ENCODE data around the gene CD2AP. TPM values are rescaled to one million over a fixed set of nuclear protein-coding genes. Genes with fewer than 3 reads are reported as not detected.

The CD2AP gene
- total and polyA plus RNA-seq, 3 donors from 2014 or later = 10.4 to 35.7 (median 33.5) TPM

DNA sequence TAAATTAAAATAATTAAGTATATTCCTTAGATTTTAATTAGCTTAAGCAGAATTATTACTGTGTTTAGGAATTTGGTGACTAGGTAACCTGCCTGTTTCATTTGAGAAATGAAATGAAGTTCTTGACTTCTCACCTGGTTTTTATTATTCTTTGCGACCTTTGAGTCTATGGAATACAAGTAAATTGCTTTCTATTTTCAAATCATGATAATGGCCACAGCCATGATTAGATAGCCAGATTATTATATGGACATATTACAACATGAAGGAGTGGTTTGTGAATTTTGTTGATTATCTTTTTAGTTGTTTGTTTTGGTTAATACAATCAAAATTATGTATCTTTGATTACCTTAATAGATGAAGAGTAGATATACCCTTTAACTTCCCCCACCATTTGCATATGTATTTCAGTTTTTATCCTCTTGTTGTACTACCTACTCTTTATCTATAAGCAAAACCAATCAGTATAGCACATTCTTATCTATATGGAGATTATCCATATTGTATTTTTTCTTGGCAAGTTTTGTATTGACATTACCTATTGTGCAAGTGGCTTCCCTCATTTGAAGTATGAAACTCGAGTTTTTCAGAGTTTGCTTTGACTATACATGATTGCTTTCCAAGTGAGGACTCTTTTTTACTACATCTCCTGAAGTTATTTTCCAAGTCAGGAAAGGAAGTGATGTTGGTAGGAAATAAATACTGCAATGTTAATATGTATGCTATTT is 47.9 kb downstream of the CD2AP start:
- H3K4me1 ChIP-seq = no peaks in the 10 kb centered on the region
- no peaks in the 10 kb centered on the region for H3K27me3 ChIP-seq
- no peaks in the 10 kb centered on the region for H3K36me3 ChIP-seq (ENCODE audit: low read depth, missing control alignments)
- H3K4me3 ChIP-seq = no peak overlapping the region
- intact Hi-C loops (cut with DNase I; ENCODE audit: low total_unique reads) = no loop called here
- no peak overlapping the region for H3K27ac ChIP-seq
- H3K9me3 ChIP-seq = no peaks in the 10 kb centered on the region
- DNase-seq = no peak
- WGBS, 2 donors = 79 to 85% methylated on average over 2 of the region's 2 CpGs
- TF ChIP-seq, protein P1, sequence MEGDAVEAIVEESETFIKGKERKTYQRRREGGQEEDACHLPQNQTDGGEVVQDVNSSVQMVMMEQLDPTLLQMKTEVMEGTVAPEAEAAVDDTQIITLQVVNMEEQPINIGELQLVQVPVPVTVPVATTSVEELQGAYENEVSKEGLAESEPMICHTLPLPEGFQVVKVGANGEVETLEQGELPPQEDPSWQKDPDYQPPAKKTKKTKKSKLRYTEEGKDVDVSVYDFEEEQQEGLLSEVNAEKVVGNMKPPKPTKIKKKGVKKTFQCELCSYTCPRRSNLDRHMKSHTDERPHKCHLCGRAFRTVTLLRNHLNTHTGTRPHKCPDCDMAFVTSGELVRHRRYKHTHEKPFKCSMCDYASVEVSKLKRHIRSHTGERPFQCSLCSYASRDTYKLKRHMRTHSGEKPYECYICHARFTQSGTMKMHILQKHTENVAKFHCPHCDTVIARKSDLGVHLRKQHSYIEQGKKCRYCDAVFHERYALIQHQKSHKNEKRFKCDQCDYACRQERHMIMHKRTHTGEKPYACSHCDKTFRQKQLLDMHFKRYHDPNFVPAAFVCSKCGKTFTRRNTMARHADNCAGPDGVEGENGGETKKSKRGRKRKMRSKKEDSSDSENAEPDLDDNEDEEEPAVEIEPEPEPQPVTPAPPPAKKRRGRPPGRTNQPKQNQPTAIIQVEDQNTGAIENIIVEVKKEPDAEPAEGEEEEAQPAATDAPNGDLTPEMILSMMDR (IDR thresholded peaks at IDR 0.05) = no peak
- TF ChIP-seq POLR2A (IDR thresholded peaks at IDR 0.05) = no peak

GRCh38 chr6:47527274-47527673 is 49.7 kb downstream of the CD2AP start:
- TF ChIP-seq, protein P1 (IDR thresholded peaks at IDR 0.05) = no peak
- TF ChIP-seq POLR2A (IDR thresholded peaks at IDR 0.05) = no peak
- no peaks in the 10 kb centered on the region for H3K9me3 ChIP-seq
- no peak overlapping the region for H3K4me3 ChIP-seq
- H3K4me1 ChIP-seq = no peaks in the 10 kb centered on the region
- DNase-seq = no peak
- H3K27ac ChIP-seq = no peak overlapping the region
- intact Hi-C loops (cut with DNase I; ENCODE audit: low total_unique reads) = no loop called here
- H3K27me3 ChIP-seq = no peaks in the 10 kb centered on the region
- H3K36me3 ChIP-seq (ENCODE audit: low read depth, missing control alignments) = no peaks in the 10 kb centered on the region

GRCh38 chr6:47529734-47530133 is 52.1 kb downstream of the CD2AP start:
- DNase-seq = no peak
- H3K4me3 ChIP-seq = no peak overlapping the region
- intact Hi-C loops (cut with DNase I; ENCODE audit: low total_unique reads) = no loop called here
- no peaks in the 10 kb centered on the region for H3K36me3 ChIP-seq (ENCODE audit: low read depth, missing control alignments)
- WGBS, 2 donors = 84 to 90% methylated on average over 5 of the region's 5 CpGs
- TF ChIP-seq POLR2A (IDR thresholded peaks at IDR 0.05) = no peak
- TF ChIP-seq, protein P1 (IDR thresholded peaks at IDR 0.05) = no peak
- H3K4me1 ChIP-seq = no peaks in the 10 kb centered on the region
- no peaks in the 10 kb centered on the region for H3K9me3 ChIP-seq
- no peaks in the 10 kb centered on the region for H3K27me3 ChIP-seq
- H3K27ac ChIP-seq = no peak overlapping the region

GRCh38 chr6:47532981-47533585 is 55.5 kb downstream of the CD2AP start:
- Histone ChIP-seq H3K27me3 (no peaks in the 10 kb centered on the region), H3K4me3 (no peak overlapping the region), H3K36me3 (ENCODE audit: low read depth, missing control alignments) (no peaks in the 10 kb centered on the region), H3K9me3 (no peaks in the 10 kb centered on the region), H3K27ac (no peak overlapping the region), H3K4me1 (no peaks in the 10 kb centered on the region)
- no peak for DNase-seq
- intact Hi-C loops (cut with DNase I; ENCODE audit: low total_unique reads) = no loop called here
- 82 to 94% methylated on average over 1 of the region's 1 CpG for WGBS, 2 donors
- TF ChIP-seq, protein P1 (IDR thresholded peaks at IDR 0.05) = no peak
- no peak for TF ChIP-seq POLR2A (IDR thresholded peaks at IDR 0.05)

DNA sequence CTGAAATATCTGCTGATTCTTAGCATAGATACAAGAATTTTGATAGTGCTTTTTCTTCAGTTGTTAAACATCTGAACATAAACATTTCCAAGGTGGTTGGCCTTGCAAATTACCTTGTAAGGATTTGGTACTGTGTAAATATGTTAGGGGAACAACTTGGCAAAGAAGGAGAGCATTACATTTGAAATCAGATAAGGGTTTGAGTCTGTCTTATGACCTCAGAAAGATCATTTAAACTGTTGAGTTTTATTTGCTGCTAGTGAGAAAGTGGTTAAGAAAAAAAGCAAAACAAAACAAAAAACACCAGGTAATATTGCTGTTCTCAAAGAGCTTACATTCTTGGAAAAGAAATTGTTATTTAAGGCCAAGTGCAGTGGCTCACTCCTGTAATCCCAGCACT is 56.5 kb downstream of the CD2AP start:
- intact Hi-C loops (cut with DNase I; ENCODE audit: low total_unique reads) = no loop called here
- H3K4me1 ChIP-seq = no peaks in the 10 kb centered on the region
- no peaks in the 10 kb centered on the region for H3K36me3 ChIP-seq (ENCODE audit: low read depth, missing control alignments)
- H3K27me3 ChIP-seq = no peaks in the 10 kb centered on the region
- H3K27ac ChIP-seq = no peak overlapping the region
- no peaks in the 10 kb centered on the region for H3K9me3 ChIP-seq
- DNase-seq = no peak
- H3K4me3 ChIP-seq = no peak overlapping the region
- TF ChIP-seq, protein P1 (IDR thresholded peaks at IDR 0.05) = no peak
- TF ChIP-seq POLR2A (IDR thresholded peaks at IDR 0.05) = no peak
